ENCODE measurements around the gene SLC22A7. TPM values are rescaled to one million over a fixed set of nuclear protein-coding genes. Genes with fewer than 3 reads are reported as not detected.

Gene SLC22A7
- total RNA-seq, 2 donors from 2014 or later: not detected

DNA sequence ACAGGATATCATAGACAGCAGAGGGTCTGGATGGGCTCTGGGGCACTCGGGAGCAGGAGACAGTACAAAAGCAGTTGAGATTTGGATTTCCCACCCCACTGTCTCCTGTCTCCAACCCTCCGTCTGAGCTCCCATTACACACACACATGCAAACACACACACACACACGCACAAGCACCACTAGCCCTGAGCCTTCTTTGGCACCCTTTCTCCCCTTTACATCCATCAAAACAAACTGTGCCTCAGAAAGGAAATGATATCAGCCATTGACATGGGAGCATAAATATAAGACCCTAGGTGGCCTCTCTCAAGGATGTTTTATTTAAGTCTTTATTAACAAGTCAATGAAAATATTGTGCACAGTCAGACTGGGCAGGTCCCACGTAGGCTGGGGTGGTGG lies 37.3 kb upstream of the SLC22A7 start:
- no peaks in the 10 kb centered on the region for H3K9me3 Mint-ChIP-seq
- no peak overlapping the region for H3K4me3 Mint-ChIP-seq
- no peak overlapping the region for H3K27ac Mint-ChIP-seq
- H3K27me3 Mint-ChIP-seq: peaks cover 0 to 12% of the 10 kb centered on the region in 2 donors
- H3K4me1 Mint-ChIP-seq (ENCODE audit: low read depth in 2 of 2): peaks cover 4 to 6% of the 10 kb centered on the region in 2 donors
- H3K36me3 Mint-ChIP-seq: no peaks in the 10 kb centered on the region
- ATAC-seq: no peak
- DNase-seq (ENCODE audit: low spot score): no peak

DNA sequence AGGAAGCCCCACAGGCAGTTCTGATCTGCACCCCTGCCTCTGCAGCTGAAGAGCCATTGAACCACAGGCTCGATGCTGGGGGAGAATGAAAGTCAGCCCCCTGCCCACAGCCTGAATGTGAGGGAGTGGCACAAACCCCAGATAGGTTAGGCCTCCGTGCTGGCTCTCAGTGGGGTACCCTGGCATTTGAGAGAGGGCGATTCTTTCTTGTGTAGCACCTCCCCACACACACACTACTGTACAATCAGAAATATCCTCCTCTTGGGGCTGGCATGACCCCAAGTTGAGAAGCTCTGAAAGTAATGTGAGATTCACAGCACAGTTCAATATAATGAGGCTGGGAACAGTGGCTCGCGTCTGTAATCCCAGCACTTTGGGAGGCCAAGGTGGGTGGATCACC lies 36.9 kb upstream of the SLC22A7 start:
- Mint-ChIP-seq H3K27ac (no peak overlapping the region), H3K9me3 (no peaks in the 10 kb centered on the region), H3K27me3 (peaks cover 0 to 11% of the 10 kb centered on the region in 2 donors), H3K4me1 (ENCODE audit: low read depth in 2 of 2) (peaks cover 4 to 6% of the 10 kb centered on the region in 2 donors), H3K4me3 (no peak overlapping the region), H3K36me3 (no peaks in the 10 kb centered on the region)
- ATAC-seq (no peak), DNase-seq (ENCODE audit: low spot score) (no peak)

DNA sequence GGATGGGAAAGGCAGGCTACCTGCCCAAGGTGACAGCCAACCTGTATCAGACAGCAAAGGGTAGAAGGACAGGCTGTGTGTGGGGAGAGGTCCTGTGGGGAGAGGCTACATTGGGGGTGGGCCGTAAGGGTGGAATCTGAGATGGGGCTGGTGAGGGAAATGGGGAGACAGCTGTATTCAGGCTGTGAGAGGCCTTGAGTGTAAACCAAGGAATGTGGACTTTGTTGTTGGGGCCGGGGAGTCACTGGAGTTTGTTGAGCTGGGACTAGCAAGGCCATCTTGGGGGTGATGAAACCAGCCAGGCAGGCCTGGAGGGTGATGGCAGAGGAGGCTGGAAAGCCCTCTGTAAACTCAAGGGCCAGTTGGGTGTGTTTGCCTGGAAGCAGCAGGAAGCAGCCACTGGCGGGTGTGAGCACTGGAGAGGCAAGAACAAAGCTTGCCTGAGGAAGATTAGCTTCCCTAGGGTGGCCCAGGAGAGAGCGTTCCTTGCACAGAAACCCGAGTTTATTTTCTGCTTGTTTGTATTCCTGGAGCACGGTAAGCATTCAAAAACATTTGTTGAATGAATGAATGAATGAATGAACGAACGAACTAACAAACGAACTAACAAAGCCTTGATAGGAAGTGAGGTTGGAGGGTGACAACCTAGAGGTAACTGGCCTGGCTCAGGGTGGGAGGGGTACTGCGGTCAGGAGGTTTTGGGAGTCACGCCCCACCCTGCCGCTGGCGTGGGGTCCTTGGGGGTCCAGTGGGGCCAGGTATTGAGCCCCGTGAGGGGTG lies 35.9 kb upstream of the SLC22A7 start:
- Mint-ChIP-seq H3K27me3 (peaks cover 0 to 9% of the 10 kb centered on the region in 2 donors), H3K36me3 (no peaks in the 10 kb centered on the region), H3K4me1 (ENCODE audit: low read depth in 2 of 2) (peaks cover 4 to 6% of the 10 kb centered on the region in 2 donors), H3K4me3 (no peak overlapping the region), H3K9me3 (no peaks in the 10 kb centered on the region), H3K27ac (no peak overlapping the region)
- ATAC-seq: no peak
- DNase-seq (ENCODE audit: low spot score): no peak

DNA sequence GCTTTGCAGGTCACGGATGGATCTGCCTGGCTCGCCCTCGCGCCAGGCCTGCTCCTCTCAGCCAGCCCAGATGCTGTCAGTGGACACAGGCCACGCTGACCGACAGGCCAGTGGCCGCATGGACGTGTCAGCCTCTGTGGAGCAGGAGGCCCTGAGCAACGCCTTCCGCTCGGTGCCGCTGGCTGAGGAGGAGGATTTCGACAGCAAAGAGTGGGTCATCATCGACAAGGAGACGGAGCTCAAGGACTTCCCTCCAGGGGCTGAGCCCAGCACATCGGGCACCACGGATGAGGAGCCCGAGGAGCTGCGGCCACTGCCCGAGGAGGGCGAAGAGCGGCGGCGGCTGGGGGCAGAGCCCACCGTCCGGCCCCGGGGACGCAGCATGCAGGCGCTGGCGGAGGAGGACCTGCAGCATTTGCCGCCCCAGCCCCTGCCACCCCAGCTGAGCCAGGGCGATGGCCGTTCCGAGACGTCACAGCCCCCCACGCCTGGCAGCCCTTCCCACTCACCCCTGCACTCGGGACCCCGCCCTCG lies 35.2 kb upstream of the SLC22A7 start:
- Mint-ChIP-seq H3K4me3 (no peak overlapping the region), H3K27me3 (peaks cover 0 to 12% of the 10 kb centered on the region in 2 donors), H3K9me3 (no peaks in the 10 kb centered on the region), H3K27ac (no peak overlapping the region), H3K36me3 (no peaks in the 10 kb centered on the region), H3K4me1 (ENCODE audit: low read depth in 2 of 2) (peaks cover 4 to 6% of the 10 kb centered on the region in 2 donors)
- ATAC-seq (no peak), DNase-seq (ENCODE audit: low spot score) (no peak)

DNA sequence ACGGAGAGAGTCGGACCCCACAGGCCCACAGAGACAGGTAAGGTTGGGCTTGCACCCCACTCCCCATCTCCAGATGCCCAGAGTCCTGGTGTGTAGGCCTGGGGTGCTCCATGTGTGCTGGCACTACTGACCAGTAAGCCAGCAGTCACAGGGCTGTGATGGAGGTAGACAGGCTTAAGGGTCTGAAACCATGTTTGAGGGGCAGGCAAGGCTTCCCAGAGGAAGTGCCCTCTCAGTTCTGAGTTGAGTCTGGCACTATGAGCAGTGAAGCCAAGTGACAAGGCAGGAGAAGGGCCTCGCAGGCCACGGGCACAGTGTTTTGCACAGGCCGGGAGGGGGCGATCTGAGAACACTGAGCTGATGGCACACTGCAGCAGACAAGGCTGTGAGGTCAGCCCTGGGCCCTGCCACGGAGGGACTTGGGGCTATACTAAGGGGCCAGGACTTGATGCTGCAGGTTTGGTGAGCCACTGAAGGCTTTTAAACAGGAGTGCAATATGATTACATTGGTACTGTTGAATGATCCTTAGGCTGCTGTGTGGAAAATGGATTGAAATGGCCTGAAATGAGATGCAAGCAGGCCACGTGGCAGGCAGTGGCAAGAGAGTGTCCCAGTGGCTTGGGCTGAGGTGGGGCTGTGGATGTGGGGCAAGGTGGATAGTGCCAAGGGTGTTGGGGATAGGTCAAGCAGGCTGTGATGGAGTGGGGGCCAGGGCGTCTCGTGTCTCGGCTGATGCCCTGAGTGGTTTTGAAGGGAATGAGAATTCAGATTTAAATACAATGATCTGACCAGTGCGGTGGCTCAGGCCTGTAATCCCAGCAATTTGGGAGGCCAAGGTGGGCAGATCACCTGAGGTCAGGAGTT lies 34.5 kb upstream of the SLC22A7 start:
- Mint-ChIP-seq H3K4me1 (ENCODE audit: low read depth in 2 of 2) (peaks cover 4 to 6% of the 10 kb centered on the region in 2 donors), H3K27ac (no peak overlapping the region), H3K27me3 (peaks cover 0 to 12% of the 10 kb centered on the region in 2 donors), H3K4me3 (no peak overlapping the region), H3K9me3 (no peaks in the 10 kb centered on the region), H3K36me3 (no peaks in the 10 kb centered on the region)
- ATAC-seq (peak; percentile 83 to 85), DNase-seq (ENCODE audit: low spot score) (peak; percentile 80)

DNA sequence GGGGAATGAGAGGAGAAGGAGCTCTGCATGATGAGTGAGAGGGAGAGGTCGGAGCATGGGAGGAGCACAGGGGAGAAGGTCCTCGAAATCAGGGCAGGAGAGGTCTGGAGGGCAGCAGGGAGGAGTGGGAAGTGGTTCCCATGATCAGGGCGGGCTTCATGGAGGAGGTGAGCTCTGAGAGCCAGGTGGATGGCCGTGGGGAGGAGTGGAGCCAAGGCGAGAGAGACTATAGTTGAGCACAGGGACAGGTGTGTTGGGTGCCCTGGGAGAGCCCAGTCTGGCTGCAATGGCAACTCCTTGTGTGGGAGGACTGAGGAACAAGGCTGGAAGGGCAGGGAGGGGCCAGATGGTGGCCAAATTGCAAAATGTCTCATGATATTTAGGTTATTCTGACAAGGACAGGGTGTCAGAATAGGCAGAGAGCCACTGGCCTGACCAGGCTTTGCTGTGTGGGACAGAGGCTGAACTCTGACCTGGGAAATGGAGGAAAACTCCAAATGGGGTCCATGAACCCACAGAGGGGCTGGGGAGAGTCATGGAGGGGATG lies 33.4 kb upstream of the SLC22A7 start:
- Mint-ChIP-seq H3K36me3 (no peaks in the 10 kb centered on the region), H3K27me3 (peaks cover 0 to 16% of the 10 kb centered on the region in 2 donors), H3K9me3 (no peaks in the 10 kb centered on the region), H3K4me1 (ENCODE audit: low read depth in 2 of 2) (peaks cover 10% of the 10 kb centered on the region in 2 donors), H3K4me3 (no peak overlapping the region), H3K27ac (no peak overlapping the region)
- no peak for DNase-seq (ENCODE audit: low spot score)
- no peak for ATAC-seq

DNA sequence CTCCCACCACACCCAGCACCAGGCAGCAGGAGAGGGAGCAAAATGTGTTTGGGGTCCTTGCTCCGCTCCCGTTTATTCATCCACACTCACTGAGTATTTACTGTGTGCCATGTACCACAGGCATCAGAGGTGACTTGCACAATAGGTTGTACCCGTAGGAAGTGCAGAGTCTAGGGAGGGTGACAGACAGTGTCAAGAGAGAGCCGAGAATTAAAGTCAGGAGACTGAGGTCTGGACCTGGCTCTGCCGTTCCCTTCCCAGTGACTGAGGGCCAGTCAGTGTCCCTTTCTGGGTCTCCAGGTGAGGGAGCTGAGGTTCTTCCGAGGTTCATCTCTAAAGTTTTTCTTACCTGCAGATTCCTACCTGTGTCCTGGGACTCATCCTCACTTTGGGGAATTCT lies 32.5 kb upstream of the SLC22A7 start:
- Mint-ChIP-seq H3K4me1 (ENCODE audit: low read depth in 2 of 2) (peaks cover 10 to 14% of the 10 kb centered on the region in 2 donors), H3K4me3 (no peak overlapping the region), H3K36me3 (no peaks in the 10 kb centered on the region), H3K9me3 (no peaks in the 10 kb centered on the region), H3K27me3 (peaks cover 0 to 21% of the 10 kb centered on the region in 2 donors), H3K27ac (no peak overlapping the region)
- ATAC-seq (no peak), DNase-seq (ENCODE audit: low spot score) (no peak)

DNA sequence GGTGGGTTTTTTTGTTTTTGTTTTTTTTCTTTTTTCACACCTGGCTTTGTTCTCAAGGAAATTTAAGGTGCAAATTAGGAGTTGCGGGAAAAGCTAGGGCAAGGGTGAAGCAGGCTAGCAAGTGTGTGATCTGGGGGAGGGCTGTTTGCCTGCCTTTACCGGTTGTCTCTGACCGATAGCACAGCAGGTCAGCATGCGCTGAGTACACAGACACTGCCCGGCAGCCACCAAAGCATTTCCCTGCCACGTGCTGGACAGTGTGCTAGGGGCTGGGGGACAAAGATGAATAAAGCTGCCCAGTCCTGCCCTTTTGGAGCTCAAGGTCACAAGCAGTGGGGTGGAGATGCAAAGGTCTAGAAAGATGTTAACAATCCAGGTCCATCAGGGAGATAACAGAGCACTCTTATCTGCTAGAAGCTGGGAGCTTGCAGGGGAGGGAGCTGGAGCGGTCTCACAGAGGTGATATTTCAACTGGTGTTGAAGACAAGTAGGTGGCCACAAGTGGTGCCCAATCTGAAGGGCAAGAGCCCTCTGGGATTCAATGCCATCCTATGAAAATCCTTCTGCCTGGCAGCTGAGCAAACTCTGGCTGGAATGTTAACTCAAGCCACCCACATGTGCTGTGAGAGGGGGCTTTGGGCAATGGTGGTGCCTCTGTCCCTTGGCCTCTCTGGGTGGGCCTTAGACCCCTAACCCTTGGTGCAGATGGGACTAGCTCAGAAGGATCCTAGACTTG lies 30.3 kb upstream of the SLC22A7 start:
- H3K9me3 Mint-ChIP-seq: no peaks in the 10 kb centered on the region
- peak; percentile 50 for DNase-seq (ENCODE audit: low spot score)
- ATAC-seq: no peak
- no peaks in the 10 kb centered on the region for H3K36me3 Mint-ChIP-seq
- H3K27ac Mint-ChIP-seq: no peak overlapping the region
- H3K27me3 Mint-ChIP-seq: peaks cover 0 to 21% of the 10 kb centered on the region in 2 donors
- H3K4me3 Mint-ChIP-seq: no peak overlapping the region
- peaks cover 10 to 14% of the 10 kb centered on the region in 2 donors for H3K4me1 Mint-ChIP-seq (ENCODE audit: low read depth in 2 of 2)

DNA sequence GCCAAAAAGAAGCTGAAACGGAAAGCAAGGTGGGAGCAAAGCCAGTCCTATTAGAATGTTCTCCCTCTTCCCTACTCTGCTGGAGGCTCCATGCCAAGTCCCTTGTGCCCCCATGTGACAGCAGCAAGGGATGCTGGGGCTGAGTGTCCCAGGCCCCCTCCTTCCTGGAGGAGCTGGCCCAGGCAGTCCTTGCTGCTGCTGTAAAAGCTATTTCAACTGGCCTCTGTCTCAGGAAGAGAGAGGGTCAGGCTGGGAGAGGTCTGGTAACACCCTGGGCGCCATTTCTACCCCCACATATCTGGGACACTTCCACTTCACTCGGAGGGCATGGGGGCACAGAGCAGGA lies 29.7 kb upstream of the SLC22A7 start:
- no peak overlapping the region for H3K4me3 Mint-ChIP-seq
- peaks cover 10 to 14% of the 10 kb centered on the region in 2 donors for H3K4me1 Mint-ChIP-seq (ENCODE audit: low read depth in 2 of 2)
- H3K27me3 Mint-ChIP-seq: peaks cover 0 to 21% of the 10 kb centered on the region in 2 donors
- no peaks in the 10 kb centered on the region for H3K36me3 Mint-ChIP-seq
- DNase-seq (ENCODE audit: low spot score) (no peak), ATAC-seq (no peak)
- no peaks in the 10 kb centered on the region for H3K9me3 Mint-ChIP-seq
- H3K27ac Mint-ChIP-seq: no peak overlapping the region

DNA sequence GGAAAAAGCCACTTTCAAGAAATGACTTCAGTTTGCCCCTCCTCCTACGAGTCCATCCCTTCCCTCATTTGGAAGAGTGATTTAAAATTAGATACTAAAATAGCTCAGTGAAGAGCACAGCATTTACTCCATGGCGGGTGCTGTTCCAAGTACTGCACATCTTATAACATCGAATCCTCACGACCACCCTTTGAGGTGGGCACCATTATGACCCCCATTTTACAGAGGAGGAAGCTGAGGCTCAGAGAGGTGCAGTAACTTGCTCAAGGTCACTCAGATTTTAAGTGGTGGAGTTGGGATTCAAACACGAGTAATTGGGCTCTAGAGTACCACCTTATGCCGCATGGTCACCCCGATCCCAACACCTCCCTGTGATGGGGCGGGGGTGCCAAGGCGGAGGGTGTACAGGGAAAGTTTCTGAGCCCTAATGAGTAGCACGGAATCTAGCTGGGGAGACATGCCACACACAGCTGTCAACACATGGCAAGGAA lies 29.2 kb upstream of the SLC22A7 start:
- Mint-ChIP-seq H3K27ac (no peak overlapping the region), H3K4me3 (peak overlapping the region; percentile 70), H3K36me3 (no peaks in the 10 kb centered on the region), H3K27me3 (peaks cover 0 to 18% of the 10 kb centered on the region in 2 donors), H3K4me1 (ENCODE audit: low read depth in 2 of 2) (peaks cover 6 to 12% of the 10 kb centered on the region in 2 donors), H3K9me3 (no peaks in the 10 kb centered on the region)
- no peak for ATAC-seq
- DNase-seq (ENCODE audit: low spot score): peak; percentile 6

DNA sequence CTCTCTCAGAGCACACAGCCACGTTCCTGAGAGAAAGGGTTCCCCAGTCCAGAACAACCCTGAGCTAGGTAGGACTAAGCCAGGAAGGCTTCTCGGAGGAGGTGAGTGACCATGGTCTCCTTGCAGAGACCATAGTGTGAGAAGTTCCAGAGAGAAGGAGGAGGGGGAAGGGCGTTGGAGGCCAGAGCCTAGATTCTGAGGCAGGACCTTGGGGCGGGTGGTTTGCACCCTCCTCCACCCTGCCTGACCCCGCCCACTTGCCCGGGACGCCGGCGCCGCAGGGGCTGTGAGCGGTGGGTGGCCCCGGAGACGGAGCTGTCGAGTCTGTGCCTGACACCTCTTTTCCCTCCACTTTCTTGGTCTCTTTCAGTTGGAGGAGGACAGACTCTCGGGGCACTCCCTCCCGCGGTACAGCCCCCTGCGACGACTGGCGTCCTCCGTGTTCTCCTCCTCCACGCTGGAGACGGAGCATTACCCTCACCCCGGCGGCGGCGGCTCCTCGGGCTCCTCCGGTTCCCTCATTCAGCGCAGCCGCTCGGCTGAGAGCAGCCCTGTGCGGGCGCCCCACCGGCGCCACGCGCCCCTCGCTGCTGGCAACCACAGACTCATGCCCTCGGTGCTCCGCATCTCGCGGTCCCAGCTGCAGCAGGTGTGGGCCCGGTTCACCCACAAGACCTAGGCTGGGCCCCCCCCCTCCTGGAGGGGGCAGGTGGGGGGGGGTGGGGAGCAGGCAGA lies 28.6 kb upstream of the SLC22A7 start:
- ATAC-seq (peak; percentile 63 to 66), DNase-seq (ENCODE audit: low spot score) (peak; percentile 60)
- Mint-ChIP-seq H3K36me3 (no peaks in the 10 kb centered on the region), H3K4me1 (ENCODE audit: low read depth in 2 of 2) (peaks cover 6 to 16% of the 10 kb centered on the region in 2 donors), H3K9me3 (no peaks in the 10 kb centered on the region), H3K4me3 (peak overlapping the region; percentile 70), H3K27ac (no peak overlapping the region), H3K27me3 (peaks cover 0 to 19% of the 10 kb centered on the region in 2 donors)

DNA sequence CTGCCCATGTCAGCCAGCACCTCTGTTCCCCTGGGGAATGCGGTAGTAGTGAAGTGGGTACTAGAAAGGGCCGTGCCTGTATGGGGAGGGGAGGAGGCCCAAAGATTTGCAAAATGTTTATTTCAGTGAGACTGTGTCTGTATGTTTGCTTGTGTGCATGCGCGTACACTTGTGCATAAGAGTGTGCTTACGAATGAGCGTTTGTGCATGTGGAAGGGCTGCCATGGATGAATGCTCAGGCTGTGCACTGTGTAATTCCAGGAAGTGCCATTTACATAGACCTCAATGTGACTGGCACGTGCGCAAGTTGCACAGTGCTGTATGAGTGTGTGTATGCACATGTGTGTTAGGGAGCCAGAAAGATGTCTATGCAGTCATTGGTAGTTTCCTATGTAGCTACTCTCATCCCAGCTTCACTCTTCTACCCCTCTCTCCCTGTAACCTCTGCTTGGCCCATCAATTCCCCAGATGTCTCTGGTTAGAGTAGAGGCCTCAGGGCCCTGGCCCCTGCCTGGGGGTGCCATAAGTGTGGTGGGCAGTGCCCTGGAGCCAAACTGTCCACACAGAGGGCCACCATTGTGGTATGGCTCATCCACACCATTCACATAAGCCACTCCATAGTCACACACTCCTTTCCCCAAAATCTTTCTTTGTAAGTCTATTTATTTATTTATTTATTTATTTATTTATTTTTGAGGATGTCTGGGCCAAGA lies 26.8 kb upstream of the SLC22A7 start:
- Mint-ChIP-seq H3K36me3 (no peaks in the 10 kb centered on the region), H3K4me3 (no peak overlapping the region), H3K27ac (no peak overlapping the region), H3K9me3 (no peaks in the 10 kb centered on the region), H3K27me3 (peaks cover 5 to 22% of the 10 kb centered on the region in 2 donors), H3K4me1 (ENCODE audit: low read depth in 2 of 2) (peaks cover 11 to 23% of the 10 kb centered on the region in 2 donors)
- ATAC-seq: no peak
- DNase-seq (ENCODE audit: low spot score): peak; percentile 31

Data from natural killer cell treated with Interleukin-12 subunit alpha and Interleukin-12 subunit beta and Interleukin-15 and Interleukin-18, amount 100 ng/mL, for 72 hours (primary cell).